Upper lobe of left lung (tissue), 6 donors: Measurements from ENCODE around the gene RIN3. TPM values are rescaled to one million over a fixed set of nuclear protein-coding genes. Genes with fewer than 3 reads are reported as not detected.
A peak's percentile ranks its signal among the peaks of the same experiment; 100 is the strongest.

Source experiments
- ATAC-seq, 2 donors: fragments of 200-7000 bp; cut with Tn5 transposase; one replicate each; pipeline ENCODE4 v1.9.1; 2022; ENCODE audit warnings: mild to moderate bottlenecking in 2 of 2, moderate library complexity in 2 of 2; ENCODE audit not compliant: low FRiP score in 2 of 2
- DNase-seq, 2 donors: peaks; one replicate each; pipeline ENCODE4 v3.0.0-alpha.2; 2019 to 2020
- H3K27ac ChIP-seq, 4 donors: fragments of 200-600 bp; sonication (generic); one replicate each; pipeline ENCODE4 v1.5.1; 2016 to 2019
- H3K27me3 ChIP-seq, 4 donors: fragments of 200-600 bp; sonication (generic); one replicate each; pipeline ENCODE4 v1.5.1; 2017 to 2019
- H3K36me3 ChIP-seq, 4 donors: fragments of 200-600 bp; sonication (generic); one replicate each; pipeline ENCODE4 v1.5.1; 2016 to 2019
- H3K4me1 ChIP-seq, 4 donors: fragments of 200-600 bp; sonication (generic); one replicate each; pipeline ENCODE4 v1.5.1; 2018 to 2019
- H3K4me3 ChIP-seq, 4 donors: fragments of 200-600 bp; sonication (generic); one replicate each; pipeline ENCODE4 v1.5.1; 2017 to 2019; ENCODE audit warnings: mild to moderate bottlenecking in 2 of 4, moderate library complexity in 1 of 4
- H3K9me3 ChIP-seq, 4 donors: fragments of 200-600 bp; sonication (generic); one replicate each; pipeline ENCODE4 v1.5.1; 2018 to 2019
- CTCF ChIP-seq, 6 experiments: fragments of 450-650 bp in 4 of 6; fragments of 200-600 bp in 2 of 6; sonication (generic) in 2 of 6; IDR thresholded peaks; one replicate each; pipeline ENCODE4 v1.5.1; 2016 to 2019; ENCODE audit warnings: antibody characterized with exemption in 6 of 6
- EP300 ChIP-seq, 4 donors: sonication (generic); formaldehyde crosslinking; IDR thresholded peaks; one replicate each; pipeline ENCODE4 v1.5.1; 2017; ENCODE audit warnings: antibody characterized with exemption in 4 of 4, control low read depth in 2 of 4
- POLR2A ChIP-seq, 4 donors: fragments of 450-650 bp; IDR thresholded peaks; one replicate each; pipeline ENCODE4 v1.5.1; 2016 to 2017; ENCODE audit warnings: antibody characterized with exemption in 4 of 4, mild to moderate bottlenecking in 2 of 4
- POLR2AphosphoS5 ChIP-seq, 2 donors: sonication (generic); formaldehyde crosslinking; IDR thresholded peaks; one replicate each; pipeline ENCODE4 v1.5.1; 2017; ENCODE audit warnings: antibody characterized with exemption in 2 of 2
- WGBS, 2 donors: methylation state at CpG; one replicate each; pipeline ENCODE4 v1.1.5; 2017 to 2018; 5-methylcytosine and 5-hydroxymethylcytosine counted together
- total RNA-seq, 6 donors: library from RNA; depleted of rRNA in 4 of 6; stranded (reverse); fragments of >200 nt in 4 of 6; gene quantifications; one replicate each; pipeline versions ENCODE4 v1.1.0 to v1.2.1, GENCODE V29; 2016 to 2021
- donor health status: DM: no; HTN: no; CAD: no; lungs with moderate emphysema.
- donor health status: DM: no; HTN: yes; CAD: no; lungs with severe emphysema.

RIN3 gene
- total RNA-seq, 6 donors from 2014 or later, result 19.0 to 88.0 (median 59.7) TPM

DNA sequence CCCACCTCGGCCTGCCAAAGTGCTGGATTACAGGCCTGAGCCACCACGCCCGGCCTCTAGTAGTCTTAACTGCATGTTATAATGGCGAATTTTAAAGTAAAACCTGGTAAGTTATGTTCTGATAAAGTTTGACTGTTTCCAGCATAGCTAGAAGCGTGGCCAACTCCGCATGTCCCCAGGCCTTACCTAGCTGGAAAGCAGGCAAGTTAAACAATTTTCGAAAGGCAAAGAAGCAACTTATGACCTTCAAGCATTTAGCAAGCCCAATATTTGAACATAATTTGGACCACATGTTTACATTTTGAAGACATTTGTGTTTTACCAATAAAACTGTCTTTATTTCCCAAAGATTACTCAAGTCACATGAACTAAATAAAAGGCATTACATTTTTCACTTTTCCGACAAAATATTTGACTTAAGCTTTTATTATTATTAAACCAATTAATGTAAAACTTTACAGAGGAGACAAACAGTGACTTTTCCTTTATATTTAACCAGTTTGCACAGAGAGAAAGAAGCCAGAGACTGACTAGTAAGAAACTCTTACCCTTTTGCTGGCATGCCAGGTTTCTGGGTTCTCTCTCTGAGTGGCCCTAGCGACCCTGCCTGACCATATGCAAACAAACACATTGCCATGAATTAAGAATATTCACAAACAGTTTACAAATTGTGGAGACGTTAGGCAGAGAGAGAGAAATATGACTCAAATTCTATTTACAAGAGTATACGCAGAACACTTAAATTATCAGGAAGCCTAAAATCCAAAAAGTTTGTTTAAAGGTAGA, 106.3 kb downstream of the RIN3 start:
- ATAC-seq (no peak), DNase-seq (no peak)
- TF ChIP-seq CTCF (IDR thresholded peaks at IDR 0.05) (no peak), EP300 (IDR thresholded peaks at IDR 0.05) (no peak), POLR2AphosphoS5 (IDR thresholded peaks at IDR 0.05) (no peak), POLR2A (IDR thresholded peaks at IDR 0.05) (no peak)
- 65 to 82% methylated on average over 11 of the region's 11 CpGs for WGBS, 2 donors
- peak overlapping the region in 2 of 4 donors; percentile 5 to 43 for H3K27ac ChIP-seq
- H3K27me3 ChIP-seq, result no peaks in the 10 kb centered on the region
- no peak overlapping the region for H3K4me3 ChIP-seq
- H3K36me3 ChIP-seq, result peaks cover 0 to 4% (median 1%) of the 10 kb centered on the region in 4 donors
- peaks cover 0 to 13% (median 10%) of the 10 kb centered on the region in 4 donors for H3K9me3 ChIP-seq
- H3K4me1 ChIP-seq, result peaks cover 0 to 7% (median 0%) of the 10 kb centered on the region in 4 donors

DNA sequence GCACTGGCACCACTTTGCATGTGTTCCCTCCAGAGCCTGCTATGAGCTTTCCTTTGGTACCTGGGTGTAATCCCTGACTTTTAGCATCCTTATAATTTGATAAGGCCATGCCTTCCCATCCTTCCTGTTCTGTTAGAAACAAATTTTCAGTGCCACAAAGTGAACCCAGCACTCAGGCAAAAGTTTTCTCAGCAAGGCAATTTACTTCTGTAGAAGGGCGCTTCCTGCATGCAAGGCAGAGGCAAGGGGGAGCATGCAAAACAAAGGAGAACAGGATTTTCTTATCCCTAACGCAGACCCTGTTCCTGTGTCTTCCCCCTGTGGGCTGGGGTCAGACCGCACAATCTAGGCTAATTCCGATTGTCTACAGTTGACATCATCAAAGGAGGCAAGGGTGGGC, 108.7 kb downstream of the RIN3 start:
- Histone ChIP-seq H3K9me3 (peaks cover 0 to 17% (median 15%) of the 10 kb centered on the region in 4 donors), H3K4me3 (no peak overlapping the region), H3K27ac (no peak overlapping the region), H3K27me3 (no peaks in the 10 kb centered on the region), H3K4me1 (peaks cover 0 to 7% (median 0%) of the 10 kb centered on the region in 4 donors), H3K36me3 (peaks cover 0 to 8% (median 1%) of the 10 kb centered on the region in 4 donors)
- DNase-seq, result no peak
- ATAC-seq, result no peak
- TF ChIP-seq CTCF (IDR thresholded peaks at IDR 0.05) (no peak), POLR2A (IDR thresholded peaks at IDR 0.05) (no peak), EP300 (IDR thresholded peaks at IDR 0.05) (no peak), POLR2AphosphoS5 (IDR thresholded peaks at IDR 0.05) (no peak)
- 100% methylated on average over 4 of the region's 4 CpGs for WGBS, 2 donors

- H3K27me3 ChIP-seq, result no peaks in the 10 kb centered on the region
- DNase-seq (no peak), ATAC-seq (no peak)
- TF ChIP-seq POLR2AphosphoS5 (IDR thresholded peaks at IDR 0.05) (no peak), CTCF (IDR thresholded peaks at IDR 0.05) (no peak), POLR2A (IDR thresholded peaks at IDR 0.05) (no peak), EP300 (IDR thresholded peaks at IDR 0.05) (no peak)
- WGBS, 2 donors, result 97 to 98% methylated on average over 10 of the region's 10 CpGs
- H3K4me1 ChIP-seq, result peaks cover 0 to 6% (median 0%) of the 10 kb centered on the region in 4 donors
- H3K4me3 ChIP-seq, result no peak overlapping the region
- H3K36me3 ChIP-seq, result peaks cover 0 to 6% (median 3%) of the 10 kb centered on the region in 4 donors
- peaks cover 0 to 28% (median 25%) of the 10 kb centered on the region in 4 donors for H3K9me3 ChIP-seq
- H3K27ac ChIP-seq, result no peak overlapping the region
Observed at GRCh38 chr14:92624764-92625163, 111.2 kb downstream of the RIN3 start.

DNA sequence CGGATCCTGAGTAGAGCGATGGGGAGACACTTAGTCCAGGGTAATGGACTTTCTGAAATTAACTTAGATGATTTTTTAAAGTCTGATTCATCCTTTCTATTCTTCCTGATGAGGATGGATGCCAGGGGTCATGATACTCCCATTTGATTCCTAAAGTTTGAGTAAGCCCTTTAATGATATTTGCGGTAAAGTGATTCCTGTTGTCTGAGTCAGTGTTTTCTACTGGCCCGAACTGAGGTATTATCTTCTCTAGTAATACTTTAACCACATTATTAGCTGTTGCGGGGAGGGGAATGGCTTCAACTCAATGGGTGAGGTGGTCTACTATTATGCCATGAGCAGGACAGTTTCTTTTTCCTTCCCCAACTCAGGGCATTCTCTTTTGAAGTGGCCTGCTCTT, 111.6 kb downstream of the RIN3 start:
- Histone ChIP-seq H3K27me3 (no peaks in the 10 kb centered on the region), H3K36me3 (peaks cover 0 to 6% (median 3%) of the 10 kb centered on the region in 4 donors), H3K4me3 (no peak overlapping the region), H3K27ac (no peak overlapping the region), H3K9me3 (peaks cover 0 to 28% (median 25%) of the 10 kb centered on the region in 4 donors), H3K4me1 (peaks cover 0 to 1% (median 0%) of the 10 kb centered on the region in 4 donors)
- DNase-seq (no peak), ATAC-seq (peak in 1 of 2 donors; percentile 75)
- no peak for TF ChIP-seq POLR2AphosphoS5 (IDR thresholded peaks at IDR 0.05)
- 84 to 95% methylated on average over 5 of the region's 5 CpGs for WGBS, 2 donors

- DNase-seq (no peak), ATAC-seq (no peak)
- Histone ChIP-seq H3K9me3 (peaks cover 0 to 28% (median 25%) of the 10 kb centered on the region in 4 donors), H3K4me1 (no peaks in the 10 kb centered on the region), H3K27ac (no peak overlapping the region), H3K36me3 (peaks cover 0 to 6% (median 3%) of the 10 kb centered on the region in 4 donors), H3K27me3 (no peaks in the 10 kb centered on the region), H3K4me3 (no peak overlapping the region)
- TF ChIP-seq CTCF (IDR thresholded peaks at IDR 0.05) (no peak), EP300 (IDR thresholded peaks at IDR 0.05) (no peak), POLR2A (IDR thresholded peaks at IDR 0.05) (no peak), POLR2AphosphoS5 (IDR thresholded peaks at IDR 0.05) (no peak)
- WGBS, 2 donors, result 89 to 96% methylated on average over 3 of the region's 3 CpGs
Observed at GRCh38 chr14:92626041-92626440, 112.5 kb downstream of the RIN3 start.
